WERI-Rb-1 (cell line): ENCODE measurements around the gene MYO16.

Experiments used
- DNase-seq: peaks from one replicate; pipeline ENCODE4 v3.0.0-alpha.2; 2020
- H3K27ac ChIP-seq: fragments of 250-450 bp; sonication (Bioruptor Pico); 2 replicates; pipeline ENCODE4 v1.5.1; 2020; ENCODE audit warnings: mild to moderate bottlenecking, moderate library complexity
- H3K27me3 ChIP-seq: fragments of 250-450 bp; sonication (Bioruptor Pico); 2 replicates; pipeline ENCODE4 v1.5.1; 2021; ENCODE audit warnings: mild to moderate bottlenecking, low read depth, moderate library complexity; ENCODE audit not compliant: insufficient read depth, severe bottlenecking
- H3K36me3 ChIP-seq: fragments of 250-450 bp; sonication (Bioruptor Pico); 2 replicates; pipeline ENCODE4 v1.5.1; 2020; ENCODE audit warnings: mild to moderate bottlenecking, moderate library complexity
- H3K4me3 ChIP-seq: 2 replicates; pipeline ENCODE4 v1.5.1; 2011; ENCODE audit warnings: low read depth, mild to moderate bottlenecking, control low read depth, low read length
- H3K9me3 ChIP-seq: fragments of 250-450 bp; sonication (Bioruptor Pico); 2 replicates; pipeline ENCODE4 v1.5.1; 2021; ENCODE audit warnings: mild to moderate bottlenecking, moderate library complexity; ENCODE audit not compliant: severe bottlenecking
- TF ChIP-seq, protein P1 (sequence below): IDR thresholded peaks from 2 replicates; pipeline ENCODE4 v1.5.1; 2011; ENCODE audit warnings: low read depth, mild to moderate bottlenecking, control low read depth, inconsistent platforms, low read length

The MYO16 gene

DNA sequence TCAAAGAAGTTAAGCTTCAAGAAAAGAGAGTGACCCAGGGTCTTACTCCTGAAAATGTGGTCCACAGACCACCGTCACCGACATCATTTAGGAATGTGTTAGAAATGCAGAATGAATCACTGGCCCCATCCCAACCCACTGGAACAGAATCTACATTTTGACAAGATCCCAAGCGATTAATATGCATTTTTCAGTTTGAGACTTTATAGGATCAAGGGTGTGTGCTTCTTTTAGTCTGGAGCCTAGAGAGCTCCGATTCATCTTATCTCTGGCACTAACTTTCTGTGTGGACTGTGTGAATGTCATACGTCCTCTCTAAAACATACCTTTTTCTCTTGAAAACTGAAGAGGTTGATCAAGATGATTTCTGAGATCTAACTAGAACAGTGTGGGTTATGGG lies 484.8 kb downstream of the MYO16 start:
- TF ChIP-seq, protein P1, sequence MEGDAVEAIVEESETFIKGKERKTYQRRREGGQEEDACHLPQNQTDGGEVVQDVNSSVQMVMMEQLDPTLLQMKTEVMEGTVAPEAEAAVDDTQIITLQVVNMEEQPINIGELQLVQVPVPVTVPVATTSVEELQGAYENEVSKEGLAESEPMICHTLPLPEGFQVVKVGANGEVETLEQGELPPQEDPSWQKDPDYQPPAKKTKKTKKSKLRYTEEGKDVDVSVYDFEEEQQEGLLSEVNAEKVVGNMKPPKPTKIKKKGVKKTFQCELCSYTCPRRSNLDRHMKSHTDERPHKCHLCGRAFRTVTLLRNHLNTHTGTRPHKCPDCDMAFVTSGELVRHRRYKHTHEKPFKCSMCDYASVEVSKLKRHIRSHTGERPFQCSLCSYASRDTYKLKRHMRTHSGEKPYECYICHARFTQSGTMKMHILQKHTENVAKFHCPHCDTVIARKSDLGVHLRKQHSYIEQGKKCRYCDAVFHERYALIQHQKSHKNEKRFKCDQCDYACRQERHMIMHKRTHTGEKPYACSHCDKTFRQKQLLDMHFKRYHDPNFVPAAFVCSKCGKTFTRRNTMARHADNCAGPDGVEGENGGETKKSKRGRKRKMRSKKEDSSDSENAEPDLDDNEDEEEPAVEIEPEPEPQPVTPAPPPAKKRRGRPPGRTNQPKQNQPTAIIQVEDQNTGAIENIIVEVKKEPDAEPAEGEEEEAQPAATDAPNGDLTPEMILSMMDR = no peak
- H3K9me3 ChIP-seq = no peaks in the 10 kb centered on the region

DNA sequence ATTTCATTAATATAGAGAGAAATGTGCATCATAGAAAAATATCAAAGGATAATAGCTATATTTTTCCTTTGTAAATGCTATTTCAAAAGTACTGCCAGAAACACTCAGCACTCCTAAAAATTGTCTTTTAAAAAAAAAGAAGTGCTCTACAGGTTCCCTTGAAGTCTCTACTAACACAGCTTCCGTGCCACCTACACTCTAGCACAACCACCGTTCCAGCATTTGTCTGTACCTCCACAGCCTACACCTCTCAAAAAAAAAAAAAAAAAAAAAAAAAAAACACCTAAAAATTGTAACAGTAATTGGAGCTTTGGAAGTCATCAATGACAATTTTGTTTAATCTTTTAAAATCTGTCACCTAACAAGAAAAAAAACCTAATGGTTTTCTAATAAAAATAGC lies 485.6 kb downstream of the MYO16 start:
- TF ChIP-seq, protein P1 = no peak
- H3K36me3 ChIP-seq = no peaks in the 10 kb centered on the region

More for the DNA sequence above, 484.8 kb downstream of the MYO16 start:
- Histone ChIP-seq H3K4me3 (no peak overlapping the region), H3K27ac (no peak overlapping the region), H3K27me3 (no peaks in the 10 kb centered on the region), H3K36me3 (no peaks in the 10 kb centered on the region)
- no peak for DNase-seq

DNA sequence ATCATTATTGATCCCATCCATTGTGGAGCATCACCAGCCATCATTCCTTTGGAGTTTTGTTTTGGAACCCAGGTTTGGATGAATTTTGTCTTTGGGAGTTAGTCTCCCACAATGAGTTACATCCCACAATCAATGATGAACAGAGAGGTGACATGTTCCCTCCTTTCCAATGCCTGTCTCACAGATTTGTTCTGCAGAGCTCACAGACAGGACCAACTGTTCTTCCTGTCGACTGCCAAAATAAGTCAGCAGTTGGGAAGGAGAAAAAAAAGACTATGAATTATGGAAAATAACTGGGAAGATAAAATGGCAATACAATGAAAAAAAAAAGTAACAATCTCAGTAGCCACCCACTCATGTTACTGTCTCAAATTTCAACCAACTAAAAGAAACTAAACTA lies 489.1 kb downstream of the MYO16 start:
- H3K36me3 ChIP-seq = no peaks in the 10 kb centered on the region
- no peak overlapping the region for H3K27ac ChIP-seq
- TF ChIP-seq, protein P1 = no peak
- no peaks in the 10 kb centered on the region for H3K9me3 ChIP-seq
- DNase-seq = no peak
- no peaks in the 10 kb centered on the region for H3K27me3 ChIP-seq
- H3K4me3 ChIP-seq = no peak overlapping the region

More for the DNA sequence above, 485.6 kb downstream of the MYO16 start:
- Histone ChIP-seq H3K9me3 (no peaks in the 10 kb centered on the region), H3K27me3 (no peaks in the 10 kb centered on the region), H3K27ac (no peak overlapping the region), H3K4me3 (no peak overlapping the region)
- DNase-seq = no peak

DNA sequence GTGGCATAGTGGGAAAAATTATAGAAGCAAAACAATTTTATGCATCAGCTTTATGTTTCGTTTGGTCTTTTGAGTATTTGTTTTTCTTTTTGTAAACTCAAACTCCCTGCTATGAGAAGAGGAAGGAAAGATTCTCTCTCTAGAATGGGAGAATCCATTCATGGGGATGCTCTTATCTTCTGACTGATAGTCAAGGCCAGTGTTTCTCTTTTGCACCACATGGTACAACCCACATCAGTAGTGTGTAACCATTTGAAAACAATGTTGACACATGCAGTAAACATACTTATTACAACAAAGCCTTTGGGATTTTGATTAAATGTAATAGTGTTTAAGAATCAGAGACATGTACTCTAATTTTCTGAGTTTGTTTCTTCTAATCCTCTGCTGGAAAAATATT lies 490.5 kb downstream of the MYO16 start:
- DNase-seq = no peak
- Histone ChIP-seq H3K9me3 (no peaks in the 10 kb centered on the region), H3K27ac (no peak overlapping the region), H3K4me3 (no peak overlapping the region), H3K27me3 (no peaks in the 10 kb centered on the region), H3K36me3 (no peaks in the 10 kb centered on the region)
- TF ChIP-seq, protein P1 = no peak

DNA sequence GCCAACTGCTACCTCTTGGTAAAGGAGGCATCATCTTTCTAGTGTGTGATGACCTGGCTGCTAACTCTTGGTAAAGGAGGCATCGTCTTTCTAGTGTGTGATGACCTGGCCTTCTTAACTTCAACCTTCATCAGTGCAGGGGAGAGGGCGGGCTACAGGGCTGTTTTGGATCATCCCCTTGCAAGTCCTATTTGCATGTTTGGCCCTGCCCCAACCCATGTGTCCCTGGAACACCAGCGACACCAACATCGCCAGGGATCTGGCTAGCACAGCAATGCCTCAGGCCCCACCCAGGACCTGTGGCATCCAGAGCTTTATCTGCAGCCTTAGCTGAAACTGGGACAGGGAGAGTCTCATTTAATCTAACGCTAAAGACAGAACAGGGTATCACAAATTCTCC lies 492.4 kb downstream of the MYO16 start:
- Histone ChIP-seq H3K9me3 (no peaks in the 10 kb centered on the region), H3K4me3 (no peak overlapping the region), H3K27me3 (no peaks in the 10 kb centered on the region), H3K27ac (no peak overlapping the region), H3K36me3 (no peaks in the 10 kb centered on the region)
- TF ChIP-seq, protein P1 = no peak
- no peak for DNase-seq

DNA sequence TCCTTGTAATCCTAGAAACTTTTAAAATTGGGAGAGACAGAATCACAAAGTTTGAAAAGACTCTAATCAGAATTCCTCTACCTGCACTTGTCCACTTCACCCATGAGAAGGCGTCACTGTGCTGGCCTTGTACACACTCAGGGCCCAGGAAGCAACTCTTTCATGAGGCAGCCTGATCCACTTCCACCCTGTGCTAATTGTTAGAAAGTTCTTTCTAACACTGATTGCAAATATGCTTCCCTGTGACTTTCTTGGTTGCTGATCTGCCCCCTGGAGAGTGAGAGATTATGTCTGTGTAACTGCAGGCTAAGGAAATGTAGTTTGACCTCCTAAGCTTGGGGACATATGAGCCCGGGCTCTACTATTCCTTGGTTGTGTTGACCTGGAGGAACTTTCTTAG lies 494.6 kb downstream of the MYO16 start:
- Histone ChIP-seq H3K27ac (no peak overlapping the region), H3K4me3 (no peak overlapping the region)
- DNase-seq = peak; percentile 62

More for the DNA sequence above, 494.6 kb downstream of the MYO16 start:
- no peaks in the 10 kb centered on the region for H3K27me3 ChIP-seq
- TF ChIP-seq, protein P1 = peak; percentile 56
- H3K36me3 ChIP-seq = no peaks in the 10 kb centered on the region
- H3K9me3 ChIP-seq = no peaks in the 10 kb centered on the region
